ENCODE data around the gene MEPCE. TPM values are rescaled to one million over a fixed set of nuclear protein-coding genes. Genes with fewer than 3 reads are reported as not detected.

Gene MEPCE
- polyA plus RNA-seq, 1 donor (not counting 4 experiments of a cell fraction or from before 2014, with no cell fraction given) = 10.6 TPM

- H2AFZ ChIP-seq (ENCODE audit: control insufficient read depth, low read length) = no peak overlapping the region
- H3K9me1 ChIP-seq (ENCODE audit: control insufficient read depth, extremely low read depth, insufficient read depth, low read length) = no peaks in the 10 kb centered on the region
- no peak overlapping the region for H3K4me3 ChIP-seq (ENCODE audit: control insufficient read depth in 2 of 3, extremely low read depth in 1 of 3, insufficient read depth in 2 of 3, low read depth in 1 of 3, low read length in 3 of 3)
- no peaks in the 10 kb centered on the region for H4K20me1 ChIP-seq (ENCODE audit: control insufficient read depth, extremely low read depth, insufficient read depth, low read length)
- H3K4me1 ChIP-seq (ENCODE audit: control insufficient read depth, extremely low read depth, insufficient read depth, low read length) = no peaks in the 10 kb centered on the region
- FAIRE-seq (no peak), DNase-seq (ENCODE audit: low read depth, low spot score) (no peak)
- H3K9me3 ChIP-seq (ENCODE audit: control insufficient read depth, low read depth, low read length) = no peaks in the 10 kb centered on the region
- H3K27me3 ChIP-seq (ENCODE audit: control insufficient read depth, extremely low read depth, insufficient read depth, low read length) = peaks cover 2% of the 10 kb centered on the region
- no peaks in the 10 kb centered on the region for H3K36me3 ChIP-seq (ENCODE audit: control insufficient read depth in 2 of 2, extremely low read depth in 1 of 2, insufficient read depth in 2 of 2, low read length in 2 of 2)
- no peak overlapping the region for H3K4me2 ChIP-seq (ENCODE audit: control insufficient read depth, extremely low read depth, insufficient read depth, low read depth, low read length)
- H3K27ac ChIP-seq (ENCODE audit: control insufficient read depth, insufficient read depth, low read length) = no peak overlapping the region
- no peak overlapping the region for H3K9ac ChIP-seq (ENCODE audit: control insufficient read depth, extremely low read depth, insufficient read depth, low read length)
- TF ChIP-seq EZH2 (IDR thresholded peaks at IDR 0.05; ENCODE audit: low read length) (no peak), CTCF (optimal IDR thresholded peaks at IDR 0.05 in 1 of 3, IDR thresholded peaks at IDR 0.05 in 1 of 3, conservative IDR thresholded peaks at IDR 0.05 in 1 of 3; ENCODE audit: extremely low read depth in 1 of 3, insufficient read depth in 2 of 3, low read length in 3 of 3) (no peak)
- no peaks in the 10 kb centered on the region for H3K79me2 ChIP-seq (ENCODE audit: control insufficient read depth, insufficient read depth, low read length)
- dilution Hi-C loops (cut with MboI; ENCODE audit: extremely low pct_ligation_motif_present, low sequenced_read_pairs) = no loop called here
These were observed 14.2 kb upstream of the MEPCE start for GRCh38 chr7:100415448-100415847.

GRCh38 chr7:100418930-100419659 is 10.5 kb upstream of the MEPCE start:
- Histone ChIP-seq H4K20me1 (ENCODE audit: control insufficient read depth, extremely low read depth, insufficient read depth, low read length) (no peaks in the 10 kb centered on the region), H3K9me1 (ENCODE audit: control insufficient read depth, extremely low read depth, insufficient read depth, low read length) (no peaks in the 10 kb centered on the region), H3K4me1 (ENCODE audit: control insufficient read depth, extremely low read depth, insufficient read depth, low read length) (no peaks in the 10 kb centered on the region), H3K36me3 (ENCODE audit: control insufficient read depth in 2 of 2, extremely low read depth in 1 of 2, insufficient read depth in 2 of 2, low read length in 2 of 2) (no peaks in the 10 kb centered on the region), H3K27me3 (ENCODE audit: control insufficient read depth, extremely low read depth, insufficient read depth, low read length) (no peaks in the 10 kb centered on the region), H3K27ac (ENCODE audit: control insufficient read depth, insufficient read depth, low read length) (no peak overlapping the region), H3K79me2 (ENCODE audit: control insufficient read depth, insufficient read depth, low read length) (no peaks in the 10 kb centered on the region), H3K9me3 (ENCODE audit: control insufficient read depth, low read depth, low read length) (no peaks in the 10 kb centered on the region), H3K9ac (ENCODE audit: control insufficient read depth, extremely low read depth, insufficient read depth, low read length) (no peak overlapping the region), H3K4me2 (ENCODE audit: control insufficient read depth, extremely low read depth, insufficient read depth, low read depth, low read length) (no peak overlapping the region), H2AFZ (ENCODE audit: control insufficient read depth, low read length) (no peak overlapping the region), H3K4me3 (ENCODE audit: control insufficient read depth in 2 of 3, extremely low read depth in 1 of 3, insufficient read depth in 2 of 3, low read depth in 1 of 3, low read length in 3 of 3) (no peak overlapping the region)
- FAIRE-seq = no peak
- dilution Hi-C loops (cut with MboI; ENCODE audit: extremely low pct_ligation_motif_present, low sequenced_read_pairs) = no loop called here
- no peak for TF ChIP-seq CTCF (optimal IDR thresholded peaks at IDR 0.05 in 1 of 3, IDR thresholded peaks at IDR 0.05 in 1 of 3, conservative IDR thresholded peaks at IDR 0.05 in 1 of 3; ENCODE audit: extremely low read depth in 1 of 3, insufficient read depth in 2 of 3, low read length in 3 of 3)
- TF ChIP-seq EZH2 (IDR thresholded peaks at IDR 0.05; ENCODE audit: low read length) = no peak
- no peak for DNase-seq (ENCODE audit: low read depth, low spot score)
